ENCODE measurements around the gene ASPA.

ASPA gene

GRCh38 chr17:3532859-3533142 is 57.0 kb downstream of the ASPA start:
- peak in 1 of 56 donors; percentile 22 for DNase-seq

DNA sequence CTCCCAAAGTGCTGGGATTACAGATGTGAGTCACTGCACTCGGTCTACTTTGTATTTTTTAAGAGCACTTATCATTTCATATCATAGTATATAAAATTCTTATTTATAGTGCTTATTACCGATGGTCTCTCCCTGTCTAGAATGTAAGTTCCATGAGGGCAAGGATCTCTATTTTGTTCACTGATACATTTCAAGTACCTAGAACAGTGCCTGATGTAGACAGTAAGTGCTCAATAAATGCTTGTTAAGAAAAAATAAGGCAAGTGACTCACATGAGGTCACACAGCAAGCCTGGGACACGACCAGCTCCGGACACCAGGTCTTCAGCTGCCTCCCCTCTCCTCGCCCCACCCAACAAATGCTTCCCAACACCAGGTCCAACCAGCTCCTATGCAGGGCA is 58.0 kb downstream of the ASPA start:
- no peak for DNase-seq

GRCh38 chr17:3534881-3535252 is 59.1 kb downstream of the ASPA start:
- peak in 40 of 56 donors; percentile 10 to 84 (median 43) for DNase-seq

GRCh38 chr17:3535253-3535995 is 59.6 kb downstream of the ASPA start:
- peak in 50 of 56 donors; percentile 21 to 80 (median 64) for DNase-seq

- peak in 3 of 56 donors; percentile 3 to 20 (median 7) for DNase-seq
These were observed 60.9 kb downstream of the ASPA start for GRCh38 chr17:3536716-3537115.

GRCh38 chr17:3539881-3540540 is 64.2 kb downstream of the ASPA start:
- no peak for DNase-seq

DNA sequence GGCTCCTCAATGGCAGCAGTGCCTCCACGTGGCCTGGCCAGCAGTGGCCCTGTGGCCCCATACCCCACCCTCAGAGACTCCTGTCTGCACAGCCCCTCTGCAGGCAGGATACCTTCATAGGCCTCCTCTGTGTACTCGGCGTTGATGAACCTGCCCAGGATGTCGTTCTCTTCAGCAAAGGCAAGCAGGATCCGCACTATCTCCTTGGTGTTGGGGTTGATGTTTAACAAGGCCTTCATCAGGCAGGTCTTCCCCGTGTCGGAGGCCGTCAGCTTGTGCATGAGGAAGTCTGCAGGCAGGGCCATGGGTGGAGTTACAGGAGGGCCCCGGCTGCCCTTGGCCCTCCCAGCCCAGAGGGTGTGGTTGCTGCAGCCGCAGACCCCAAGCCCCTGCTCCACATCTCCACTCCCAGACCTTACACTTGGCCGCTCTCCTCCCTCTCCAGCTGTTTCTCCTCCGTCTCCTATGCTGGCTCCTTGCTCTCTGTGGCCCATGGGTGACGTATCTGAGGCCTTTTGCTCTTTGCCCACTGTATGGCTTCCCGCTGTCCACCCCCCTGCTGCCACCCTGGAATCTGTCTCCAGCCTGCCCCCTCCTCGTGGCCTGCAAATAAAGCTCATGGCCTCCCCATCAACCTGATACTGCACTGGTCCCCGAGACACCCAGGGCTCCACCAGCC is 66.8 kb downstream of the ASPA start:
- DNase-seq, result no peak

GRCh38 chr17:3543453-3543852 is 67.7 kb downstream of the ASPA start:
- peak in 2 of 56 donors; percentile 5 to 12 for DNase-seq

DNA sequence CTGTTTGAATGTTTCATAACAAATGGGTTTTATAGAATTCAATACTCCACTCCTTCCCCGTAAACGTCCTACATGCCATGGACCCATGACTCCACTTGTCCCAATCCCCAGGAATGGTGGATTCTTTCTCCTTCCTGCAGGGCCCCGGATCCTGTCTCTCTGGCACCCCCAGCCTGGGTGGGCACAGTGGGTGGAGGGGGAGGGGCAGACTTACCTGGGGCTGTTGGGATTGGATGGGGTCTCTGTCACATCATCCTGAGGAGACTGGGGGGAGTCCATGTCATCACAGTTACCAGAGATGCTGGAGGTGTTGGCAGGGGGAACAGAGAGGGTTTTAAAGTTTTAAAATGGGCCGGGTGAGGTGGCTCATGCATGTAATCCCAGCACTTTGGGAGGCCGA is 68.6 kb downstream of the ASPA start:
- DNase-seq, result no peak

GRCh38 chr17:3545151-3545550 is 69.4 kb downstream of the ASPA start:
- no peak for DNase-seq

DNA sequence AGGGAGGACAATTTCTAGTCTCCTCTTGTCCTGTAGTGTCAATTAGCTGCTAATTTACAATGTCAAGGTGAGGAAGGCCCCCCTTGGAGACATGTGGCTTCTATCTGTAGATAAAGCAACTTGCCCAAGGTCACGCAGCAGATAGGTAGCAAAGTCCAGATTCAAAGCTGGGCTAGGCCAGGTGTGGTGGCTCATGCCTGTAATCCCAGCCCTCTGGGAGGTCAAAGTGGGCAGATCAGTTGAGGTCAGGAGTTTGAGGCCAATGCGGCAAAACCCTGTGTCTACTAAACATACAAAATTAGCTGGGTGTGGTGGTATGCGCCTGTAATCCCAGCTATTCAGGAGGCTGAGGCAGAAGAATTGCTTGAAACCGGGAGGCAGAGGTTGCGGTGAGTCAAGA is 70.7 kb downstream of the ASPA start:
- DNase-seq, result no peak

DNA sequence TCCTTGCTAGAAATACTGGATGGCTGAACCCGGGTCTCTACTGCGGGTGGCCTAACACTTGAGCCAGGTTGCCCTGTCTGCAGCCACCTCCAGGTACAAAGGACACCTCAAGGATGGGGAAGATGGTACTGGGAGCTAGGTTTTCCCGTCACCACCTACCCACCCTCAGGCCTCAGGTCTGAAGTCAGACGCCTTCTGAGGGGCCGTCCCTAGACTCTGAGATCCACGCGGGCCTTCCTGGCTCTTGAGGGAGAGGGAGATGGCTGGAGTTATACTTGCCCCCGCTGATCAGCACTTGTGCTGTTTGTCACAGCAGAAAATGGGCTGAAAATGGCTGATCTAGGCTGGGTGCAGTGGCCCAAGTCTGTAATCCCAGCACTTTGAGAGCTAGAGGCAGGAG is 71.2 kb downstream of the ASPA start:
- no peak for DNase-seq

DNA sequence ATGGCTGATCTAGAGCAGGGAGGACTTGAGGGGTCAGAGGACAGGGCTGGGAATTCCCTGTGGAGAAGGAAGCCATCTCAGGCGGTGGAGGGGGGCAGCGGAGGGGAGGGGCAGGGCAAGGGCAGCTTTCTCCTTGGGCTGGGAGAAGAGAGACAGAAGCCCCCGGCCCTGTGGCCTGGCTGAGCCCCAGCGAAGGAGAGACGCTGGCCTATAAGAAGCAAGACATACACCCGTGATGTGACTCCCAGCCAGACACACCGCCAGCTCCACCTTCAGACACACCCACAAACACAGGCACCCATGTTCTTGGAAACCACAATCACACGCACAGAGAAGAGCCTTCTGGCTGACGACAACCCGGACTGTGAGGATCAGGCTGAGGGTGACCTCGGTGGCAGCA is 71.8 kb downstream of the ASPA start:
- no peak for DNase-seq

- no peak for DNase-seq
These were observed 73.9 kb downstream of the ASPA start for GRCh38 chr17:3549610-3550162.

- DNase-seq, result no peak
These were observed 75.4 kb downstream of the ASPA start for GRCh38 chr17:3551189-3551588.

DNA sequence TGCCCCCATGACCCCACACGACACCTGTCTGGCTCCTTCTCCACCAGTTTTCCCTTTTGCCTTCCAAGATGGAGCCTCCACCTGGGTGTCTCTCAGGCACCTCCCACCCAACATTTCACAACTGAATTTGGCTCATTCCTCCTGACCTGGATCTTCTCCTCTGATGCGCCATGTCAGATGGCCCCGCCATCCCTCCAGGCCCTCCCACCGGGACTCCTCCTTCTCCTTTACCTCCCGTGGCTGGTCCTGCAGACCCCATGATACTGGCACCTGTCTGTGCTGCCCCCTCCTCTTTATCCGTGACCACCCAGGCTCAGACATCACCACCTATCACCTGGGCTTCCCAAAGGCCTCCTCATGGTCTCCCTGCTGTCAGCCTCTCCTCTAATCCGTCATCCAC is 77.1 kb downstream of the ASPA start:
- no peak for DNase-seq
